ENCODE results near the gene CKAP5.

- TF ChIP-seq CTCF (IDR thresholded peaks at IDR 0.05) (no peak), POLR2A (IDR thresholded peaks at IDR 0.05) (no peak)
Measured at GRCh38 chr11:46846510-46846830, 390 bp upstream of the CKAP5 start.
